Retinal pigment epithelial cell (primary cell): ENCODE measurements around the gene DCUN1D3.
A peak's percentile ranks its signal among the peaks of the same experiment; 100 is the strongest.

Experiments used
- DNase-seq: peaks from one replicate; pipeline ENCODE4 v3.0.0-alpha.2; 2010; ENCODE audit warnings: low read depth
- H3K4me3 ChIP-seq: 2 replicates; pipeline ENCODE4 v1.5.1; 2011; ENCODE audit warnings: mild to moderate bottlenecking, low read length, control low read depth, moderate library complexity
- CTCF ChIP-seq: conservative IDR thresholded peaks from 2 replicates; pipeline ENCODE4 v1.5.1; 2011; ENCODE audit warnings: low read depth, low read length, control low read depth, inconsistent platforms

DCUN1D3 gene

DNA sequence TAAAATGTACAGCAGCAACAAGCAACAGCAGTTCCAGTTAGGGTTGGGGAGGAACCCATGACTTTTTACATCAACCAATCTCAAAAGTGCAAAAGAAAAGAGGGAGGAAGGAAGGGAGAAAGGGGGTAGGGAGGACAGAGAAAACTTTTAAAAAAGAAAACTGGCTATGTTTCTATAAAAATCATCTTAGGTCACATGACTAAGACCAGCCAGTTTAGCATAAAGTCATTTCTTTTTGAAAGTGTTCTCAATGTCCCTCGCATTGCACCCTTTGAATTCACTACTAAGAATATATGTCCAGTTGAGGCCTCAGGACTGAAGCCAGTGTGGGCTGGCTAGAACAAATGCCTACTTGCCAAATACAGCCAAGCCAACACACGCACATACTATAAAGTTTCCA is 28.9 kb downstream of the DCUN1D3 start:
- no peak for DNase-seq

DNA sequence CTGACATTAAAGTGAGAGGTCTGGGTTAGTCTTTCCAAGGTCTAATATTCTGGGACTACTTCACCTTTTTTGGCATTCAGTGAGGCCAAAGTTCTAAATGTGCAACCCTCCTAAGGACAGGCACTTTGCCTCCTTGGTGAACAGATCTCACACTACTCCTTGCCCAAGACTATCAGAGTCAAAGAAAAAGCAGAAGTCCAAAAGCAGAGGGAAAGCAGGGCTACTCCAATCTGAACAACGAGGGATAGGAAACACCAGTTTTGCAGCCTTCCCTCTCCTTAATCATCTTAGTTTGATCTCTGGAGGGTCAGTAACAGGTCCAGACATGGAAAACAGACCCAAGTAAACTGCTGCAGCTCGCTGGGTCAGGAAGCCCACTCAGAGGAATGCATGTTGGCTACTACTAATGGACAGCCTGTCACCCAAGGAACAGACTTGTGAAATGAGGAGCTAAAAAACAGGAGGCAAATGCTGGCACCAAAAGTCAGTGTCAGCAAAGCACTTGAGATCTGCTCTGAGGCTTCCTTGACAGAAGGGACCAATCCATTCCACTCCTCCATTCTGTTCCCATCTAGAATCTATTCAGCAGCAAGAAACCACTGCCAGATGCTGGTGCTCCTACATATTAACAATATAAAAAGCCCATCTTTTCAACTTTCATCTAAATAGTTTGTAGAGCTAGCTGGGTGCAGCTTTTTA is 29.9 kb downstream of the DCUN1D3 start:
- TF ChIP-seq CTCF = no peak
- no peak overlapping the region for H3K4me3 ChIP-seq
- DNase-seq = no peak

More for the DNA sequence above, 28.9 kb downstream of the DCUN1D3 start:
- TF ChIP-seq CTCF = no peak
- H3K4me3 ChIP-seq = no peak overlapping the region

- DNase-seq = peak; percentile 26
- TF ChIP-seq CTCF = no peak
- no peak overlapping the region for H3K4me3 ChIP-seq
Observed at GRCh38 chr16:20868890-20869289, 31.3 kb downstream of the DCUN1D3 start.

GRCh38 chr16:20867585-20867984 is 32.6 kb downstream of the DCUN1D3 start:
- DNase-seq = no peak
- TF ChIP-seq CTCF = no peak
- H3K4me3 ChIP-seq = no peak overlapping the region

DNA sequence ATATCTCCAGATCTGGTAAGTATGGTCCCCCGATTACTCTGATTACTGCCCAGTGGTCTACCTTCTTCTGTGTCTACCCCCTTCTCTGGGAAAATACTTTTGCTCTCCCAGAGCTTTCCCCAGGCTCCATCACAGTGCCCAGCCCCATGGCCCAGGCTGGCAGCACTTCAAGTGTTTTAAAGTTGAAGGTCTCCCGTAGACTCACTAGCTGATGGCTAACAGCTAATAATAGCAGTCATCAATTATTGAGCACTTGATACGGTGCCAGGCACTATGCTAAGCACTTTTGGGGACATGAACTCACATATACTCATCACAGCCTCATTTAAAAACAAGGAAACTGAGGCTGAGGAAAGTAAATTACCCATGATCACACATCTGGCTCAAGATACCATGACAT is 33.4 kb downstream of the DCUN1D3 start:
- DNase-seq = no peak
- H3K4me3 ChIP-seq = no peak overlapping the region
- no peak for TF ChIP-seq CTCF

DNA sequence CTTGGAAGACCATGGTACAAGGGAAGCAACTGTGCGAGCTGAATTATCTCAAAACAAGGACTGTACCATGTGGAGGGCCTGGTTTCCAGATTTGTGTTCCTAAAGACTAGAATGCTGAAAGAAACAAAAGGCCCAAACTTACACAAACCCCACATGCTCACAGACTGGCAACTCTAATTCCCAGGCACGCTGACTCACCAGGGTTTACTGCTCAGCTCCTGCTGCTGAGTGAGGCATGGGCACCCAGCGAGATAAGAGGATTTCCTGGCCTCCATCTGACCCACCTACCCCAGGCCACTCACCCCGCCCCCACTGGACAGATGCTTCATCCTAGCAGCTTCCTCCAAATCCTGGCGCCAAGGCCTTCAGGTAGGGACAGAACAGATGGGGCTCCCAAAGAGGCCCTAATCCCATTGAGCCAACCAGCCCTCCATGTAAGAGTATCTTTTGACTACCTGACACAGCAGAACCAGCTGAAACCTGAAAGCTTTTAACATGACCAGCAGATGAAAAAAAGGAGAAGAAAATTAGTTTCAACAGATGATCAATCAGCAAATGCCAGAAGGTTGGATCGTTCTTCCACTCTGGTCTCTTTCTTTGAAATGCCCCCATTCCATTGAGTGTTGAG is 33.9 kb downstream of the DCUN1D3 start:
- H3K4me3 ChIP-seq = no peak overlapping the region
- DNase-seq = peak; percentile 94
- TF ChIP-seq CTCF = no peak
